Measurements from ENCODE around the gene CACNG4.

Gene CACNG4

DNA sequence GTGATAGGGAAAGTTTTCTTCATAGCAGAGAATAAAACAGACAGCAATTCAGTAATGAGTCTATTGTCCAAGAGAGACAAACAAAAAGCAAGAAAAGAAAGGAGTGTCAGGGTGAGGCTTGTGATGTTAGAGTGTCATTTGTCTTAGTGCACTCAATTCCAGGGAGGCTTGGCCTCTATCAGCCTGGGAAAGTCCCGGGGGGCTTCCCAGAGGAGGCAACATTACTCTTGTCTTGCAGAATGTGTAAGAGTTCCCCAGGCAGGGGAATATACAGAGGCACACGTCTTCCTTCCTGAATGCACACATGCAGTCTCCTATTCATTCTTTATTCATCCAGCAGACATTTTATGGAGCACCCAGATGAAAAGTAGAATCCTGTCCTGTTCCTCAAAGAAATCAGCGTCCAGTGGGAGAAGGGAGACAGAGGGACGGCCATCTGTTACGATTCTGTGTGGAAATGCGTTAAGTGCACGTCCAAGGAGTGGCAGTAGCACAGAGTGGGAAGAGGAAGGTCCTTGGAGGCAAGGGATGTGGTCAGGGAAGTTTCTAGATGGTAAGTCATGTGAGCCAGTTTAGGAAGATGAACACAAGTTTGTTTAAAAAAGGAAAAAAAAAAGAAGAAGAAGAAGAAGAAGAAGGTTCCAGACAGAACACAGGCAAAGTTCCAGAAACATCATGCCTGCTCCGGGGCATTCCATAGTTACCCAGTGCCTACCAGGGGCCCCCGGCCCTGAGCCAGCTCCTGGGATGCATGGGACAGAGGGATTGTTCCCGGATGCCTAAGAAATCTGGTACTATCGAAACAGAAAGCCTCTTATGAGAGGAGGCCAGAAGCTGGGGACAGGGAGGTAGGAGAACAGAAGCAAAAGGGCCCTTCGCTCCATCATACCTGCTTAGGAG lies 21.1 kb downstream of the CACNG4 start:
- DNase-seq (ENCODE audit: low read depth): no peak

GRCh38 chr17:66986659-66987058 lies 22.2 kb downstream of the CACNG4 start:
- DNase-seq (ENCODE audit: low read depth): no peak

DNA sequence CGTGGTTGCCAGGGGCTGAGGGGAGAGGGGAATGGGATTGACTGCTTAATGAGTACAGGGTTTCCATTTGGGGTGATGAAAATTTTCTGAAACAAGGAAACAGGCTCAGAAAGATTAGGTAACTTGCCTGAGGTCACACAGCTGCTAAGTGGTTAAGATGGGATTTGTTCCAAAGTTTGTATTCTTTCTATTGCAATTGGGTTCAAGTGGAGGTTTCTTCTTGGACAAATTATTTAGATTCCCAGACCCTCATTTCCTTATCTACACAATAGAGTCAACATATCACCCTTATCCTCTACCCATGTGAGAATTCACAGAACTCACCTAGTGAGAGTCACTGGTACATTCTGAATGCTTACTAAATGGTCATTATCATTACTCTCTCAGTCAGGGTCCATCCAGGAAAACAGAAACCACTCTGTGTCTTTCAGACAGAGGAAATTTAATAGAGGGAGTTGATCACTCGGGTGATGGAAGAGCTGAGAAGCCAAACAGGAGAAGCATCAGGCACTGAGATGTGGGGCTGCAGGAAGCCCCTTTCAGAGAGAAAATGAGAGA lies 22.6 kb downstream of the CACNG4 start:
- DNase-seq (ENCODE audit: low read depth): no peak

DNA sequence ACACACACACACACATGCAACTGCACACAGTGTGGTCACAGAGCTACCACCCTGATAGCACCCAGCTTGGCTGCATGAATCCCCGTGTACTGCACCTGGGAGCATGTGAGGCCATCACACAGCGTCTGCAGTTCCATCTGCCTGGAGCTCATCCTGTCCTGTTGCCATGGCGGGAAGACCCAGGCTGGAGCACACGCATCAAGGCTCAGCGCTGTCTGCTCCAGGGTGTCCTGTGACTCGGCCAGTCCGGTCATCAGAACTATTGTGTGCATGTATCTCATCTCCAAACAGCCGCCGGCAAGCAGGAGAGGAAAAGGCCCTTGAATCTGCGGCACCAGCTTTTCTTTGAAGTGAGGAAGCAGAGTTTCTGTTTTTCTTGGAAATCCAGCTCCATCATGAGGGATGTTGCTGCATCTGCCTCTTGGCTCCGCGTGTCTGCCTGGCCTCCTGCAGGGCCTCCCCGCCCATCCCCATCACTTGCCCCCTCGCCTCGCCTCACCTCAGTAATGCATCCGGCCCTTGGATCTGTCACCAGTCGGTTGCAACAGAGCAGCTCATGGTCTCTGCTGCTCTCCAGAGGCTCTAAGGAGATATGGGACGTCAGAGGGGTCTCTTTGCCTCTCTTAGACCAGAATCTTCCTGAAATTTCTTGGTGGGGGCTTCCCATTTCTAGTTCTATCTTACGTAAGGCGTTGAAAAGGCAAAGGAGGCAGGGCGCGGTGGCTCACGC lies 23.7 kb downstream of the CACNG4 start:
- DNase-seq (ENCODE audit: low read depth): no peak

- no peak for DNase-seq (ENCODE audit: low read depth)
Measured at GRCh38 chr17:66989076-66989475, 24.6 kb downstream of the CACNG4 start.

- DNase-seq (ENCODE audit: low read depth): no peak
Measured at GRCh38 chr17:66989579-66989978, 25.1 kb downstream of the CACNG4 start.

DNA sequence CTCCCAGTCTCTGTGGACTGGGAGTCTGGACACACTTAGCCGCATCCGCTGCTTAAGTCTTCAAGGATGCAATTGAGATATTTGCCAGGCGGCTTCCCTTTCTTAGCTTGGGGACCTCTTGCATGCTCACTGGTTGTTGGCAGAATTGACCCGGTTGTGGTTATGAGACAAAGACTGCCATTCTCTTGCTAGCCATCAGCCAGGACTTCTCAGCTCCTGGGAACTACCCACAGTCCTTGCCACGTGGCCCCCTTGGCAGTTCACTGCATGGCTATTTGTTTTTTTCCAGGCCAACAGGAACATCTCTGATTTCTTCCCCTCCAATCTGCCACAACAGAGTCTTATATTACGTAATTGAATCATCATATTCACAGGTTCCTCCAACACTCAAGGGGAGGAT lies 25.5 kb downstream of the CACNG4 start:
- no peak for DNase-seq (ENCODE audit: low read depth)

DNA sequence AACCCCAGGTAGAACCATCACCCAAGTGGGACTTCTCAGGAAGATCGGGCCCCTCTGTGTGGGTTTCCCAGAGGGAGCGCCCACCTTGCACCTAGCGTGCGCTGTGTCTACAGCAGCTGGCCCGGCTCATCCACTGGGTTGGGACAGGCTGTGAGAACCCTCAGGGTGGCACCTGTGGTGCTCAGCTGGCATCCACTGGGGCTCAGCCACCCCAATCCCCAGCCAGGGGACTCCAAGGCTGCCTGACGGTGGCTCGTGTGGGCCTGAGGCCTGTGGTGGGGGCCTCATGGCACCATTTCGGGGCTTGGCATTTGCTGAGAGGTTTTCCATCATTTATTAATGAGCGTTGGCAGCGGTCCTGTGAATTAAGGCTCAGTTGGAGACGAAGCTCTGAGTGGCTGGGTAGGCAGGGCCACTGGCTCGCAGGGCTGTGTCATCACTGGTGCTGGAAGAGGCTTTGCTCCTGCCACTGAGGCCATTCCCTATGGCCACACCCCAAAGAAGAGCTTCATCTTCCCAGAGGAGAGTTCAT lies 28.5 kb downstream of the CACNG4 start:
- DNase-seq (ENCODE audit: low read depth): no peak

DNA sequence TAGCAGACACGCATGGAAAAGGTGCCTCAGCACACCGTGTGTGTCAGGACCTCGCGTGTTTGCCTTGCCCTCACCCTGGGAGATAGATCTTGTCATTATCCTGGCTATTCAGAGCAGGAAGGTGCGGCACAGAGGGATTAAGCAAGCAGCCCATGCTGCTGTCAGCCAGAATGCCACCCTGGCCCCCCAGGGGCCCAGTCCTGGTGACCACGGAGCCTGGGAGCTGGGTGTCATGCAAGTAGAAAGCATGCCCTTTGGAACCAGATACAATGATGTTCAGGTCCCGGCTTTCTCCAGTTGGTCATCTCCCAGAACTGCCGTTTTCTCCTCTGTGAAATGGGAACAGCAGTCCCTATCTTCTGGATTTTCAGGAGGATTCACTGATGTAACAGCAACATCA lies 29.9 kb downstream of the CACNG4 start:
- no peak for DNase-seq (ENCODE audit: low read depth)

GRCh38 chr17:66994930-66995535 lies 30.5 kb downstream of the CACNG4 start:
- no peak for DNase-seq (ENCODE audit: low read depth)

DNA sequence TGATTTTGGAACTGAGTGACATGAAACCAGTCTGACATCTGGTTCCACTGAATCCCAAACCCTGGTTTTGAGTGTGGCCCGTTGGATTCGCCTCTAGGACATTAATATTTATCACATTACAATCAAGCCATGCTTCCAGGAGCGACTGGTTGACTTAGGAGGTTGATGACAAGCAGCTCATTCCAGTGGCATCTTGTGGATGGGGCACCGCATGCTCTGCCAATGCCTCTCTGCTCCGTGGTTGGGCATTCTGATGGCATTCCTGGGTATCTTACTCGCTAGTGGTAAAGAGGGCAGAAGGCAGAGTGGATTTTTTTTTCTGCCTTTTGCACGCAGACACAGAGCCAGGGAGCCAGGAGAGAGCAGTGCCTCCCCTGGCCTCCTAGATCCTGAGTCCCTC lies 31.4 kb downstream of the CACNG4 start:
- DNase-seq (ENCODE audit: low read depth): no peak

GRCh38 chr17:66996926-66997325 lies 32.4 kb downstream of the CACNG4 start:
- DNase-seq (ENCODE audit: low read depth): no peak

- DNase-seq (ENCODE audit: low read depth): no peak
Measured at GRCh38 chr17:67003231-67003630, 38.7 kb downstream of the CACNG4 start.

GRCh38 chr17:67004181-67004580 lies 39.7 kb downstream of the CACNG4 start:
- no peak for DNase-seq (ENCODE audit: low read depth)

DNA sequence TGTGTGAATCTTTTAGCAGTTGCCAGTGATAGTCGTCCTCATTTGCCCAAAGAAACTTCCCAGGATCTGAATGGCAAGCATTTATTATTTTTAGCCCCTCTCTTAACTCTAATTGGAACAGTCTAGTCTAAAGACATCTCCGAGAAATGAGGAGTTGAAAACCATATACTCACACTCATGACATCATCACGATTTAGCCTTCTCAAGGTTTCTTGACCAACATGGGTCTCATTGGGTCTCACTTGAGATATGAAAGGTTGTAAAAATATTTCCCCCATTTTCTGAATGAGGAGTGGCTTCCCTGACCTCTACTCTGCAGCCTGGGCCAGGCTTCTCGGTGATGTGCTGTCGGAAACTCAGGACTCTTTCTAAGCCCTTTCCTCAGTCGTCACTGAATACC lies 42.8 kb downstream of the CACNG4 start:
- DNase-seq (ENCODE audit: low read depth): no peak

DNA sequence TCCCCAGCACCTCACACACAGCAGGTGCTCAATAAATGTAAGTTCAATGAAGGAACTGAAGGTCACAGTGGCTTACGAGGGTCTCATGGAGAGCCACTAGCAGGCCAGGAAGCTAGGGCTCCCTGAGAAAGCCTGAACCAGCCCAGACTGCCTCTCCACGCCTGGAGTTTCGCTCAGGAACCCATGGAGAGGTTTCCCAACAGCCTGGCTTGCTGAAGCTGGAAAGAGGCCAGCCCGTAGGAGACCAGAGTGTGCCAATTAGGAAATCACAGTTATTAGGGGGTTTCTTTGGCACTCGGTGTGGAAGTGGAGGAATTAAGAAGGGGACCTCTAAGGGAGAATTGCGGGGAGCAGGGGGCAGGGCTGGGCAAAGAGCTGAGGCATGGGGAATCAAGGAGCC lies 43.6 kb downstream of the CACNG4 start:
- DNase-seq (ENCODE audit: low read depth): no peak

DNA sequence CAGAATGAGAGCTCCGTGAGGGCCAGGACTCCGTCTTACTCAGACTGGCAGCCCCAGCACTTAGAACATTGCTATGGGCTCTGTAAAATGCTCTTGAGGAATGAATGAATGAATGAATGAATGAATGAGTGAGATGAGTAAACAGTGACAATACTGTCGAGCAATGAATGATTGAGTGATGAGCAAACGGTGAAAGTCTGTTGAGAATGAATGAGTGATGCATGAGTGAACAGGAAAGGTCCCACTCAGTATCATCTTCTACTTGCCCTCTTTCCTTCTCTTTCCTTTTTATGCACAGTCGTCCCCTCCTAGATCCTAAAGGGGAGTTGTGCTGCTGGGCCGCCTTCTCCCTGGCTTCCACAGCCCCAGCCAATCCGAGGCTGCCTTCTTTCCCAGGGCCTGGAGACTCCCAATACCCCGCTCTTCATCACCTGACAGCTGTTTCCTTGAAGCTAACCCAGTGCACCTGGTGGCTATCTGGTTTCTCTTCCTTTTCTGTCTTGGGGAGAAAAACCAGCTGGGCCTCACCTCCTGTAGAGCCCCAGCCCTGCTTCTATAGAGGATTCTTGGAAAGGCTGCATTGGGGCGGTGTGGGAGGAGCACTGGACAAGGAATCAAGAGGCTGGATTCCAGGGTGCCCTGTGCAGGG lies 47.1 kb downstream of the CACNG4 start:
- no peak for DNase-seq (ENCODE audit: low read depth)

DNA sequence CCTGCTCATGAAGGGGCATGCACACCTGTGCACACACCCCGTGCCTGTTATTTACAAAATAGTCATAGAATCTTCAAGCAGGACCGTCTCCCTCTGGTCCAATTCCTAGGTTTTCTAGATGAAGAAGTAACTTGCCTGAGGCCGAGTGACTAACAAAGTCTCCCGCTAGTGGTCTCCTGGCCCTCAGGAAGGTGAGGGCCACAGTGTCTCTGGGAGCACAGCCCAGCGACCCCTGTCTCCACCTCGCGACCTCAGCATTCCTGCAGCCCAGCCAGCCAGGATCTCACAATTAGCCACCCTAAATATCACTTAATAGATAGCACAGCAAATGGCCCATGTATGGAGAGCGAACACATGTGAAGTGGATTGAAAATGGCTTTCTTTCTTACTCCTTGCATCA lies 49.4 kb downstream of the CACNG4 start:
- no peak for DNase-seq (ENCODE audit: low read depth)

DNA sequence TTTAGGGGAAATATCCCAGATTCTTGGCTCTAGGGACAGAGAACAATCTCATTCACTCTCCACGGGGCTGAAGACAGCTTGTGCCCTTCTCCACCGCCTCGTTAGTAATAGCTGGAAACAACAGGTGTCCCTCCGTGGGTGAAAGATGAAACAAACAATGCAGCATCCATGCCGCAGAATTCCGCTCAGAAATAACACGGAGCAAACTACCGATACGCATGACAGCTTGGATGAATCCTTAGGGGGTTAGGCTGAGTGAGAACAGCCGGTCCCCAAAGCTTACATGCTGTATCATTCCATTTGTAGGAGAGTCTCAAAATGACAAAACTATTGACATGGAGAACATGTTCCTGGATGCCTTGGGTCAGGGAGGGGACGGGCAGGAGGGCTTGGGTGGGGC lies 50.5 kb downstream of the CACNG4 start:
- DNase-seq (ENCODE audit: low read depth): no peak

DNA sequence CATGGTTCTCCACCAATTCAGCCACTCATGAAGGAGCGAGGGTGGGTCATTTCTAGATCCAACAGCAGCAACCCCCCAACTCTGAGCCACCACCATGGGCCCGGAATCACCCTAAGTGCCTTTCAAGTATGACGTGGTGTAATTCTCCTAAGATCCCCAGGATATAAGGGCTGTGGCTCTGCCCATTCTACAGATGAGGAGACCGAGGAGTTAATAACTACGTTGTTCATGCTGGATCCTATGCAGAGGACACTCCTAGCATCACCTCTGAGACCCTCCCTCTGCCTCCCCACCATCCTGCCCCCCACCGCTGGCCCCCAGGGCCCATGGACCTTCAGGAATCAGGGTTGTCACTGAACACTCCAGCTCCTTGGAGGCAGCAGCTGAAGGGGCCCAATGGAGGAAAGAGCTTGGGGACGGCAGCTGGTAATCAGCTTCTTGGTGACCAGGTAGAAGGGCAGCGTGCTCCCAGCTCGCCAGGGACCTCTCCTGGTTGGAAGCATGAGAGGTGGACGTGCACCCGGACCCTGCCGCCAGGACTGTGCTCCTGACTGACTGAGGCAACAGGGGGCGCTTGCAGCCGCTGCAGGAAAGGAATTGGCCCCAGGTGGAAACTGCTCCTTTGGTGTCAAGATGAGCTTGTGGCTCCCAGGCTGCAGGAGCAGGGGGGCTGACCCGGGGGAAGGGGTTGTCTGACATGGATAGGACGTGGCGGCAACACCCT lies 51.7 kb downstream of the CACNG4 start:
- no peak for DNase-seq (ENCODE audit: low read depth)

GRCh38 chr17:67017910-67018309 lies 53.4 kb downstream of the CACNG4 start:
- DNase-seq (ENCODE audit: low read depth): no peak

Measured in CMK (cell line).